SU-DHL-6 (cell line): ENCODE results near the gene OSCP1.

Experiments used
- H2AFZ ChIP-seq: fragments of 200-600 bp; sonication (generic); 2 replicates; pipeline ENCODE4 v1.6.1; 2014; ENCODE audit warnings: low read depth, mild to moderate bottlenecking, moderate library complexity, mixed read lengths, antibody characterized with exemption, low read length; ENCODE audit not compliant: severe bottlenecking
- H3F3A ChIP-seq: fragments of 200-600 bp; shearing (Covaris generic); 2 replicates; pipeline ENCODE4 v1.6.0; 2016; ENCODE audit warnings: antibody characterized with exemption, mild to moderate bottlenecking; ENCODE audit not compliant: insufficient read depth
- H3K27ac ChIP-seq: fragments of 200-600 bp; sonication (generic); 2 replicates; pipeline ENCODE4 v1.5.1; 2016; ENCODE audit warnings: low read depth, mild to moderate bottlenecking, low read length, moderate library complexity, mixed read lengths
- H3K27me3 ChIP-seq: fragments of 200-600 bp; sonication (generic), shearing (Covaris generic); 2 replicates; pipeline ENCODE4 v1.6.0; 2014; ENCODE audit warnings: mild to moderate bottlenecking, low read length
- H3K36me3 ChIP-seq: fragments of 200-600 bp; sonication (generic); 2 replicates; pipeline ENCODE4 v1.6.1; 2014; ENCODE audit warnings: mild to moderate bottlenecking, low read length, mixed read lengths
- H3K4me2 ChIP-seq: fragments of 300-600, 200-600 bp; shearing (Covaris generic), sonication (generic); 2 replicates; pipeline ENCODE4 v1.6.0; 2014; ENCODE audit warnings: low read length, low read depth, mild to moderate bottlenecking; ENCODE audit not compliant: poor library complexity, severe bottlenecking
- H3K4me3 ChIP-seq: fragments of 200-600 bp; sonication (generic); 2 replicates; pipeline ENCODE4 v1.5.1; 2014; ENCODE audit warnings: antibody characterized with exemption, low read length, mild to moderate bottlenecking, mixed read lengths; ENCODE audit not compliant: insufficient read depth, poor library complexity, severe bottlenecking
- H3K79me2 ChIP-seq: fragments of 200-600 bp; sonication (generic); 2 replicates; pipeline ENCODE4 v1.6.1; 2014; ENCODE audit warnings: mild to moderate bottlenecking, low read length, moderate library complexity; ENCODE audit not compliant: insufficient read depth
- H3K9ac ChIP-seq: fragments of 200-600 bp; sonication (generic); 2 replicates; pipeline ENCODE4 v1.7.0; 2014; ENCODE audit warnings: mild to moderate bottlenecking, low read length
- H3K9me2 ChIP-seq: fragments of 200-600 bp; sonication (generic); replicated peaks from 2 replicates; pipeline ENCODE4 v1.6.1; 2014; ENCODE audit warnings: low read length; ENCODE audit not compliant: insufficient read depth
- H3K9me3 ChIP-seq: fragments of 200-600 bp; sonication (generic); 2 replicates; pipeline ENCODE4 v1.6.1; 2014; ENCODE audit warnings: low read length, mixed read lengths; ENCODE audit not compliant: insufficient read depth
- H4K20me1 ChIP-seq: fragments of 200-600 bp; sonication (generic); 2 replicates; pipeline ENCODE4 v1.6.1; 2014; ENCODE audit warnings: low read depth, mild to moderate bottlenecking, antibody characterized with exemption, low read length, moderate library complexity, mixed read lengths
- EZH2phosphoT487 ChIP-seq: fragments of 200-600 bp; sonication (generic), shearing (Covaris generic); conservative IDR thresholded peaks from 2 replicates; pipeline ENCODE4 v1.6.1; 2018; ENCODE audit warnings: mild to moderate bottlenecking, antibody characterized with exemption, low read length, moderate library complexity, mixed read lengths
- TF ChIP-seq, protein P1 (sequence below): fragments of 200-600 bp; sonication (generic); IDR thresholded peaks from one replicate; pipeline ENCODE4 v1.5.1; 2017; ENCODE audit warnings: antibody characterized with exemption, mild to moderate bottlenecking, low read length, moderate library complexity; ENCODE audit not compliant: insufficient read depth, poor library complexity, severe bottlenecking

OSCP1 gene

GRCh38 chr1:36486439-36487335 is 36.4 kb upstream of the OSCP1 start:
- Histone ChIP-seq H3K79me2 (no peaks in the 10 kb centered on the region), H3K4me2 (peak overlapping the region; percentile 43), H4K20me1 (no peaks in the 10 kb centered on the region), H3K36me3 (no peaks in the 10 kb centered on the region), H3K9ac (peak overlapping the region; percentile 31), H3K9me3 (no peaks in the 10 kb centered on the region), H3K27me3 (no peaks in the 10 kb centered on the region), H2AFZ (peak overlapping the region; percentile 81), H3F3A (peaks cover 10% of the 10 kb centered on the region; the same call in 1 of the 2 replicates), H3K4me3 (no peak overlapping the region), H3K9me2 (no peaks in the 10 kb centered on the region), H3K27ac (peak overlapping the region; percentile 68)
- TF ChIP-seq EZH2phosphoT487, result no peak
- TF ChIP-seq, protein P1, sequence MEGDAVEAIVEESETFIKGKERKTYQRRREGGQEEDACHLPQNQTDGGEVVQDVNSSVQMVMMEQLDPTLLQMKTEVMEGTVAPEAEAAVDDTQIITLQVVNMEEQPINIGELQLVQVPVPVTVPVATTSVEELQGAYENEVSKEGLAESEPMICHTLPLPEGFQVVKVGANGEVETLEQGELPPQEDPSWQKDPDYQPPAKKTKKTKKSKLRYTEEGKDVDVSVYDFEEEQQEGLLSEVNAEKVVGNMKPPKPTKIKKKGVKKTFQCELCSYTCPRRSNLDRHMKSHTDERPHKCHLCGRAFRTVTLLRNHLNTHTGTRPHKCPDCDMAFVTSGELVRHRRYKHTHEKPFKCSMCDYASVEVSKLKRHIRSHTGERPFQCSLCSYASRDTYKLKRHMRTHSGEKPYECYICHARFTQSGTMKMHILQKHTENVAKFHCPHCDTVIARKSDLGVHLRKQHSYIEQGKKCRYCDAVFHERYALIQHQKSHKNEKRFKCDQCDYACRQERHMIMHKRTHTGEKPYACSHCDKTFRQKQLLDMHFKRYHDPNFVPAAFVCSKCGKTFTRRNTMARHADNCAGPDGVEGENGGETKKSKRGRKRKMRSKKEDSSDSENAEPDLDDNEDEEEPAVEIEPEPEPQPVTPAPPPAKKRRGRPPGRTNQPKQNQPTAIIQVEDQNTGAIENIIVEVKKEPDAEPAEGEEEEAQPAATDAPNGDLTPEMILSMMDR, result no peak

GRCh38 chr1:36486093-36486438 is 35.8 kb upstream of the OSCP1 start:
- no peaks in the 10 kb centered on the region for H3K79me2 ChIP-seq
- no peaks in the 10 kb centered on the region for H3K27me3 ChIP-seq
- H3K9me3 ChIP-seq, result no peaks in the 10 kb centered on the region
- no peaks in the 10 kb centered on the region for H3K36me3 ChIP-seq
- no peaks in the 10 kb centered on the region for H3K9me2 ChIP-seq
- H2AFZ ChIP-seq, result no peak overlapping the region
- H3K4me3 ChIP-seq, result no peak overlapping the region
- peak overlapping the region; percentile 43 for H3K4me2 ChIP-seq
- TF ChIP-seq, protein P1, result no peak
- no peak for TF ChIP-seq EZH2phosphoT487
- H4K20me1 ChIP-seq, result no peaks in the 10 kb centered on the region
- H3K27ac ChIP-seq, result peak overlapping the region; percentile 68
- peak overlapping the region; percentile 31; the same call in 1 of the 2 replicates for H3K9ac ChIP-seq
- peaks cover 10% of the 10 kb centered on the region; the same call in 1 of the 2 replicates for H3F3A ChIP-seq

DNA sequence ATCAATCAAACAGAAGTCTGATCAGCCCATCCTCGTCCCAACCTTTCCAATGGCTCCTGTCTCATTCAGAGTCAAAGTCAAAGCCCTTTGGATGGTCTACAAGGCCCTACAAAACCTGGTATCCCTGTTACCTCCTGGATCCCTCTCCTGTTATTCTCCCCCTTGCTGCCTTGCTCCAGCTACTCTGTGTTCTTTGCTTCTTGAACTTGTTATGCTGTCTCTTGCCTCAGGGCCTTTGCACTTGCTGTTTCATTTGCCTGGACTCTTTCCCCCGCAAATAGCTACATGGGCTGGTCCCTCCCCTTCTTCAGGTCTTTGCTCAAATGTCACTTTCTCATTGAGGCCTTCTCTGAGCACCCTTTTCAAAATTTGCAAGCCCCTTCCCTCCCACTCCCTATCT is 33.8 kb upstream of the OSCP1 start:
- no peaks in the 10 kb centered on the region for H3K9me3 ChIP-seq
- H3K36me3 ChIP-seq, result no peaks in the 10 kb centered on the region
- H3K9ac ChIP-seq, result no peak overlapping the region
- H3F3A ChIP-seq, result peaks cover 10% of the 10 kb centered on the region; the same call in 1 of the 2 replicates
- TF ChIP-seq EZH2phosphoT487, result no peak
- TF ChIP-seq, protein P1, result no peak
- no peak overlapping the region for H3K4me2 ChIP-seq
- no peaks in the 10 kb centered on the region for H3K79me2 ChIP-seq
- H3K9me2 ChIP-seq, result no peaks in the 10 kb centered on the region
- H3K4me3 ChIP-seq, result no peak overlapping the region
- H4K20me1 ChIP-seq, result no peaks in the 10 kb centered on the region
- no peaks in the 10 kb centered on the region for H3K27me3 ChIP-seq
- H2AFZ ChIP-seq, result no peak overlapping the region
- H3K27ac ChIP-seq, result no peak overlapping the region
